ENCODE results near the gene NUP214. TPM values are rescaled to one million over a fixed set of nuclear protein-coding genes. Genes with fewer than 3 reads are reported as not detected.
"Not testable (repeated sequence)": the region's sequence is repeated elsewhere in the genome, so short reads cannot be mapped to it uniquely, and the experiment has no call there.

NUP214 gene
- polyA plus RNA-seq, 1 donor: 27.1 TPM

DNA sequence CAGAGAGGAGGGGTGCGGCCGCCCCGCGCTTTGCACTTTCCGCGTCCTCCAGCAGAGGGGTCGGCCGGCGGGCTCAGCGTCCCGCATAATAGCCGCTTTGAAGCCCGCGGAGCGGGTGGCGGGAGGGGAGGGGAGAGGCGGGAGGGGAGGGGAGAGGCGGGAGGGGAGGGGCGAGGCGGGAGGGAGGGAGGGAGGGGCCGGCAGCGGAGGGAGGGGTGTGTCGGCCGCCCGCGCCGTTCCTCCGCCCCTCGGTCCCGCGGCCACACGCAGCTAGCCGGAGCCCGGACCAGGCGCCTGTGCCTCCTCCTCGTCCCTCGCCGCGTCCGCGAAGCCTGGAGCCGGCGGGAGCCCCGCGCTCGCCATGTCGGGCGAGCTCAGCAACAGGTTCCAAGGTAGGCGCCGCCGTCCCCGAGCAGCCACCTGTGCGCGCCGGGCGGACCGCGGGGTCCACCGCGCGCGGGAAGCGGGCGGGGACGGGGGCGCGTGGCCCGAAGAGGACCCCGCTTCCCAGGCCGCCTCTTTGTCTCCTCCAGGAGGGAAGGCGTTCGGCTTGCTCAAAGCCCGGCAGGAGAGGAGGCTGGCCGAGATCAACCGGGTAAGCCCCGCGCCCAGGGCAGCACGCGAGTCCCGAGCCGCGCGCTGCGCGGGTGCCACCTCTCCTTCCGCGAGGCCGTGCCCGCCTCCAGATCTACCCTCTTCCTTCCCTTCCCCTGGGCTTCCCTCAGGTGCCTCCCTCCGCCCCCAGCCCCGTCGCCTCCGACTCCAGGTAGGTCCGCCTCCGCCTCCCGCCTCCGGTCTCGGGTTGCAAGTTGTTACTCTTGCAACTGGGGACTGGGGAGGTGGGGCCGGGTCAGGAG is 28.9 kb upstream of the NUP214 start, which contains the start of gene AIF1L:
AIF1L (plus strand) TSS at position 263 of the 857 bp plus-strand sequence; CDS start at position 362, 99 bp downstream.
- DNase-seq (ENCODE audit: low read depth): no peak

DNA sequence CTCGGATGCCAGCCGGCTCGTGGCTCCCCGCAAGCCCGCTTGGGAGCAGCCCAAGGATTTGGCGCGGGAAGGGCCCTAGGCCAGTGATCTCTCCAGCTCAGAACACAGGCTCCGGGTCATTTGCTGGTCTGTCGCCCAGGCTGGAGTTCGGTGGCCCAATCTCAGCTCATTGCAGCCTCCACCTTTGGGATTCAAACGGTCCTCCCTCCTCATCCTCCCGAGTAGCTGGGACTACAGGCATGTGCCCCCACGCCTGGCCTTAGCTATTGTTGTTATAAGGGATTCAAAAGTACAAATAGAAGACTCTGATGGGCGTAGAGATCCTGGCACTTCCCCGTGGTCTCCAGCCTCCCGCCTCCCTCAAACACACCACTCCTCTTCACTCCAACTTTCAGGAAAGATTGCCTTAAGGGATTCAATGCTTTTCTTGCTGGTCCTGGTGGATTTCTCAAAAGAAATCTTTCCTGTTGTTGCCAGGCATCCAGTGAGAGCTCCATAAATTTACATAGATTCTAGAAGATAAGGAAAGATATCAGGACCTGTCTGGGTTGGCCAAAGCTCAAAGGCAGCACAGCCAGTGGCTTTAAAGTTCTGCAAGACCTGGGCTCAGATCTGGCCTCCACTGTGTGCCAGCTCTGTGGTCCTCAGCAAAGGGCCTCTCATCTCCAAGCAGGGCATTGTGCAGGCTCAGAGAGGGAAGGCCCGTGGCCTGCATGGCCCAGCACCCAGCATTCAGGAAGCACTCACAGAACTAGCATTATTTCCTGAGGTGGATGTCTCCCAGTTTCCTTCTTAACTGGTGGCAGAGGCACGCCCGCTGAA is 28.0 kb upstream of the NUP214 start:
- no peak for DNase-seq (ENCODE audit: low read depth)

GRCh38 chr9:131097948-131098278 is 27.5 kb upstream of the NUP214 start:
- DNase-seq (ENCODE audit: low read depth): no peak

DNA sequence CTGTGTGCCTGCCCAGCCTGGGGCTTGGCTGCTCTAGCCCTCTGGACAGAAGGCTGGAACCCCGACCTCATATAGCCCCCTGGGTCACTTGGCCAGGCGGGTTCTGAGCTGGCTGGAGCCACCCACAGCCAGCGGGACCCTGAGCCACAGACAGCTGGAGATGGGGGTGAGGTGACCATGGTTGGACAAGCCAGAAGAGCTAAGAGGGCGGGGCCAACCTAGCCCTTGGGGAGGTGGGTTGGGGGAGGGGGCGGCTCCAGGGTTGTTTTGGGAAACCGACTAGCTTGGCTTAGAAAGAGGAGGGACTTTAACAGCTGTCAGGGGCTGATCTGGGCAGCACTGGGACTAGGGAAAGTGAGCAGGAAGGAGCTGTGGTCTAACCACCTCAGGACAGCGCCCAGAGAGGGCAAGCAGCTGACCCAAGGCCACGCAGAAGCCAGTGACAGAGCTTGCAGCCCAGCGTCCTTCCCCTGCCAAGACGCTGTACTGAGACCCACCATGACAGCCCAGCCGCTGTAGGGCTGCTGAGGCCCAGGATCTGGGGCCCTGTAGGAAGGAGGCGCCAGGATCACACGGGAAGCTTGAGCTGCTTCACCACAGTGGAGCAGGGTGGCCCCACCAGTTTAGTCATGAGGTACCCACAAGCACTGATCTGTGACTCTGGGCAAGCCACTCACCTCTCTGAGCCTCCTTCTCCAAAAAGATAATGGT is 26.8 kb upstream of the NUP214 start:
- no peak for DNase-seq (ENCODE audit: low read depth)

DNA sequence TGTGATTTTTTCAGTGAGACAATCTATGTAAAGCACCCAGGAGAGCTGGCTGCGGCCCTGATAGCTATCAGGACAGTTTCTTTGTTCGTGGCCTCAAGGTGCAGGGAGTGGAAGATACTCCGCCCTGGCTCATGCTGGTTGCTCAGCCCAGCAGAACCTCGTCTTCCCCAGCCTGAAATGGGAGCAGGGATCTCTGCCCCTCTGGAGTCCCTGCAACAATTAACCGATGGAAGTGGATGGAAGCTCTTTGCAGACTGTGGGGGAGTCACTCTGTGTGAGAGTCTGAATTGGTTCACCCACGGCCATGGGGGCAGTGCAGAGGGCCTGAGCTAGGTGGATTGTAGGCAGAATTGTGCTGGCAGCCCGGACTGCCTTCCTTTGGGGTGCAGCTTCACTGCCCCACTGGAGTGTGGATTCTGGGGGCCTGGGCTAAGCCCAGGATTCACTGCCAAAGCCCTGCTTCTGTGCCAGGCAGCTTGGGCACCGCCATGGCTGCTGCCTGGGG is 26.2 kb upstream of the NUP214 start:
- no peak for DNase-seq (ENCODE audit: low read depth)

GRCh38 chr9:131099845-131100244 is 25.5 kb upstream of the NUP214 start:
- DNase-seq (ENCODE audit: low read depth): not testable (repeated sequence)

GRCh38 chr9:131100445-131100844 is 24.9 kb upstream of the NUP214 start:
- DNase-seq (ENCODE audit: low read depth): no peak

DNA sequence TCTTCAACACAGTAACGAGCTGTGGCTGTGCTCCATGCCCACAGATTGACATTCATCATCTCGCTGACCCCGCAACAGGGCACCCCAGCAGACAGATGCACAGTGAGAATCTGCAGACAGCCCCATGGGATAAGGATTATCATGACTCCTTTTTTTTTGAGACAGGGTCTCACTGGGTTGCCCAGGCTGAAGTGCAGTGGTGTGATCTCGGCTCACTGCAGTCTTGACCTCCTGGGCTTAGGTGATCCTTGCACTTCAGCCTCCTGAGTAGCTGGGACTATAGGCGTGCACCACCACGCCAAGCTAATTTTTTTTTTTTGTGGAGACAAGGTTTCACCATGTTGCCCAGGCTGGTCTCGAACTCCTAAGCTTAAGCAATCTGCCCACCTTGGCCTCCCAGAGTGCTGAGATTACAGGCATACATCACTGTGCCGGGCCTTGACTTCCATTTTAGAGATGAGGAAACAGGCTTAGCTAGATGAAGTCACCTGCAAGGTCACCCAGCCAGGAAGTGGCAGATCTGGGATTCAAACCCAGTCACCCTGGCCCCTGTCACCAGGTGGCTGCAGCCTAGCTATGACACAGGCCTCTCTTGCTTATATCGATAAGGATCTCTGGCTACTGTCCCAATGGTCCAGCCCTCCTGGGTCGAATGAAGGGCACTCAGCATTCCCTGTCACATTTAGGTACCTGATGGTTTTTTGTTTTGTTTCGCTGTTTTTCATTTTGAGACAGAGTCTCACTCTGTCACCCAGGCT is 24.0 kb upstream of the NUP214 start:
- no peak for DNase-seq (ENCODE audit: low read depth)

GRCh38 chr9:131103024-131103423 is 22.4 kb upstream of the NUP214 start:
- DNase-seq (ENCODE audit: low read depth): no peak

GRCh38 chr9:131103535-131103934 is 21.9 kb upstream of the NUP214 start:
- DNase-seq (ENCODE audit: low read depth): no peak

GRCh38 chr9:131104016-131104740 is 21.2 kb upstream of the NUP214 start:
- no peak for DNase-seq (ENCODE audit: low read depth)

DNA sequence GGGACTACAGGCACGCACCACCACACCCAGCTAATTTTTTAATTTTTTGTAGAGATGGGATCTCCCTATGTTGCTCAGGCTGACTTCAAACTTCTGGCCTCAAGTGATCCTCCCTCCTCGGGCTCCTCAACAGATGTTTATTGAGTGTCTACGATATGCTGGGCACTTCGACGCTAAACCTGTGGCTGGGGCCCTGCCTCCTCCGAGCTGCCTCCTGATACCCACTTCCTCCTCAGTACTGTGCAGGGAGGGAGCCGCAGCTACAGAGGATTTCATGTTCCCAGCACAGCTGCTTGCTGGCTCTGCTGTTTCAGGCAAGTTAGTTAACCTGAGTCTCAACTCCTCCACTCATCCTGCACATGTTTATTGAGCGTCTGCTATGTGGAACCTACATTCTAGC is 19.4 kb upstream of the NUP214 start:
- DNase-seq (ENCODE audit: low read depth): no peak

GRCh38 chr9:131107760-131108159 is 17.6 kb upstream of the NUP214 start:
- DNase-seq (ENCODE audit: low read depth): no peak

- DNase-seq (ENCODE audit: low read depth): no peak
Measured at GRCh38 chr9:131111186-131111853, 14.1 kb upstream of the NUP214 start.

DNA sequence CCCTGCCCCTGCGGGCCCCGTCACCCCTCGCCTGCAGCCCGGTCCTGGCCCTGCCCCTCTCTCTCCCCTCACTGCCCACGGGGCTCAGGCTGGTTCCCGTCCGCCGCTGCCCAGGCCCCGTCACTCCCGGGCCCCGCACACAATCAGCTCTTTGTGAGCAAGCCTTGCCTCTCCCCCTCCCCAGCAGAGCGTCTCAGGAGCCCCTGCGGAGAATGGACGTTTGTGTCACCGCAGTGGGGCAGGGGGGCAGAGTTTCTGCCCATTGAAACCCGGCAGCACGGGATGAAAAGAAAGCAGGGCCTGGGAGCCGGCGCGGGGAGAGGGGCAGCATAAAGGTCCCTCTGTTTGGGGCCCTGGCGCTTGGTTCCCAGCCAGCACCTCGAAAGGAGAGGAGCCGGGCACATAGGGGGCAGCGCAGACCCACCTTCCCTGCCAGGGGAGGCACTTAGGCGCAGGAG is 13.5 kb upstream of the NUP214 start:
- DNase-seq (ENCODE audit: low read depth): no peak

GRCh38 chr9:131112374-131113154 is 12.8 kb upstream of the NUP214 start:
- no peak for DNase-seq (ENCODE audit: low read depth)

DNA sequence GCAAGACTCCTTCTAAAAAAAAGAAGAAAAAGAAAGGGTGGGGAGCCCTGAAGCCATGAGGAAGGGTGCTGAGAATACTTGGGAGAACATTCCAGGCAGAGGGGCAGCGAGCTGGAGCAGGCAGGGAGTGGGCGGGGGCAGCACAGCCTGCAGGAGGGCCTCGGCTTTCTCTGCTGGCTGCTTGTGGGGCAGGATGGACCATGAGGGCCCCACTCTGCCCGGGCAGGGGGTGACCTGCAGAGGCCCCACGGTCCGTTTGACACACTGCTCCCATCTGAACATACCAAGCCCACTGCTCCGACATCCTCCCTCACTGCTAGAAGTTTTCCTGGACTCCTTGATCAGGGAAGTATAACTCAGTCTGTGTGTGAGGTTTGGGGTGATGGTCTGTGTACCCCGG is 11.7 kb upstream of the NUP214 start:
- DNase-seq (ENCODE audit: low read depth): no peak

GRCh38 chr9:131114084-131114535 is 11.3 kb upstream of the NUP214 start:
- no peak for DNase-seq (ENCODE audit: low read depth)

DNA sequence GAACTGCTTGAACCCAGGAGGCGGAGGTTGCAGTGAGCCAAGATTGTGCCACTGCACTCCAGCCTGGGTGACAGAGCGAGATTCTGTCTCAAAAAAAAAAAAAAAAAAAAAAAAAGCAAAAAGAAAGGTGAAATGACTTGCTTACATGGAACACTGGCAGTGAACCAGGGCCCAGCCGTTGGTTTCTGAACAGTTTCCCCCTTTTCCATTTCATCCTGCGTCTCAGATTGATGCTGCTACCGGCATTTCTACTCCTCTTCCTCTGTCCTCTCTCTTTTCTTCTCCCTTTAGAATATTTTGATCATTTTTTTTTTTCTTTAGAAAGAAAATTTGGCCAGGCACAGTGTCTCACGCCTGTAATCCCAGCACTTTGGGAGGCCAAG is 10.0 kb upstream of the NUP214 start:
- not testable (repeated sequence) for DNase-seq (ENCODE audit: low read depth)
